Measurements from ENCODE around the gene KAT14. TPM values are rescaled to one million over a fixed set of nuclear protein-coding genes. Genes with fewer than 3 reads are reported as not detected.
"Not testable (repeated sequence)": the region's sequence is repeated elsewhere in the genome, so short reads cannot be mapped to it uniquely, and the experiment has no call there.

The KAT14 gene
- total and polyA plus RNA-seq, 7 donors = 7.6 to 21.7 (median 12.6) TPM

DNA sequence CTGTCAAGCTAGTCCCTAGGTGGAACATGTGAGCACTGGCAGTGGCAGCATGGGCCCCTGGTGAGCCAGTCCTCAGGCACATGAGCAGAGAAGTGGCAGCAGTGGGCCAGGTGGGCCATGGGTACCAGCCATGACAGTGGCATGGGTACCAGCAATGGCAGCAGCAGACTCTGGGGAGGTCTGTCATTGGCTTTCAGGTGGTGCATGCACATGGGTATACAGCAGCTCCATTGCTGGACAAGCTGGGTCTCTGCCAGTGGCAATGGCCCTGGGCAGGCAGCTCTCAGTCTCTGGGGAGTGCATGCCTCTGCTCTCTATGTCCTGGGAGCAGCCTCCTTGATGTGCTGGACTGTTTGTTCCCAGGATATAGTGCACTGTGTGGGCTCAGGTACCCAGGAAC is 65.3 kb downstream of the KAT14 start:
- Histone ChIP-seq H3K9me3 (peaks cover 0 to 3% (median 0%) of the 10 kb centered on the region in 4 donors), H3K27me3 (no peaks in the 10 kb centered on the region), H3K4me3 (no peak overlapping the region), H3K4me1 (no peaks in the 10 kb centered on the region), H3K27ac (no peak overlapping the region), H3K36me3 (no peaks in the 10 kb centered on the region)
- no peak for DNase-seq
- intact Hi-C loops (cut with DNase I) = no loop called here
- TF ChIP-seq EP300 (IDR thresholded peaks at IDR 0.05) (no peak), POLR2A (IDR thresholded peaks at IDR 0.05) (no peak), CTCF (IDR thresholded peaks at IDR 0.05) (no peak), POLR2AphosphoS5 (IDR thresholded peaks at IDR 0.05) (no peak)

DNA sequence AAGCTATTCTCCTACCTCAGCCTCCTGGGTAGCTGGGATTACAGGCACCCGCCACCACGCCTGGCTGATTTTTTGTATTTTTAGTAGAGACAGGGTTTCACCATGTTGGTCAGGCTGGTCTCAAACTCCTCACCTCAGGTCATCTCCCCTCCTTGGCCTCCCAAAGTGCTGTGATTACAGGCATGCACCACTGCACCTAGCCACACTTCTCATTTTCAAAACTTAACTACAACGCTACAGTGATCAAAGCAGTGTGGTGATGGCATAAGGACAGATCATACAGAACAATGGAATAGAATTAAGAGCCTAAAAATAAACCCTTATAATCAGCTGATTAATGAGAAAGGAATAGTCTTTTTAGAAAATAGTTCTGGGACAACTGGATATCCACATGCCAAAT is 66.0 kb downstream of the KAT14 start:
- intact Hi-C loops (cut with DNase I); H3K4me1 ChIP-seq; H3K36me3 ChIP-seq; DNase-seq; H3K4me3 ChIP-seq; H3K9me3 ChIP-seq; H3K27me3 ChIP-seq; H3K27ac ChIP-seq: not testable (repeated sequence)
- WGBS, 2 donors = 83 to 88% methylated on average over 3 of the region's 3 CpGs

- Histone ChIP-seq H3K4me1 (no peaks in the 10 kb centered on the region), H3K9me3 (no peaks in the 10 kb centered on the region), H3K4me3 (no peak overlapping the region), H3K27ac (no peak overlapping the region), H3K36me3 (no peaks in the 10 kb centered on the region), H3K27me3 (no peaks in the 10 kb centered on the region)
- no peak for TF ChIP-seq CTCF (IDR thresholded peaks at IDR 0.05)
- no peak for TF ChIP-seq POLR2AphosphoS5 (IDR thresholded peaks at IDR 0.05)
- no peak for TF ChIP-seq POLR2A (IDR thresholded peaks at IDR 0.05)
- TF ChIP-seq EP300 (IDR thresholded peaks at IDR 0.05) = no peak
- WGBS, 2 donors = 73 to 86% methylated on average over 2 of the region's 2 CpGs
- DNase-seq = no peak
- intact Hi-C loops (cut with DNase I) = no loop called here
These were observed 75.3 kb downstream of the KAT14 start for GRCh38 chr20:18213002-18213401.

GRCh38 chr20:18215566-18215965 is 77.9 kb downstream of the KAT14 start:
- no peaks in the 10 kb centered on the region for H3K27me3 ChIP-seq
- DNase-seq = no peak
- intact Hi-C loops (cut with DNase I) = no loop called here
- 92 to 93% methylated on average over 5 of the region's 5 CpGs for WGBS, 2 donors
- TF ChIP-seq POLR2A (IDR thresholded peaks at IDR 0.05) = no peak
- no peak for TF ChIP-seq EP300 (IDR thresholded peaks at IDR 0.05)
- no peak for TF ChIP-seq POLR2AphosphoS5 (IDR thresholded peaks at IDR 0.05)
- TF ChIP-seq CTCF (IDR thresholded peaks at IDR 0.05) = no peak
- no peaks in the 10 kb centered on the region for H3K4me1 ChIP-seq
- no peaks in the 10 kb centered on the region for H3K9me3 ChIP-seq
- H3K27ac ChIP-seq = no peak overlapping the region
- no peaks in the 10 kb centered on the region for H3K36me3 ChIP-seq
- no peak overlapping the region for H3K4me3 ChIP-seq

DNA sequence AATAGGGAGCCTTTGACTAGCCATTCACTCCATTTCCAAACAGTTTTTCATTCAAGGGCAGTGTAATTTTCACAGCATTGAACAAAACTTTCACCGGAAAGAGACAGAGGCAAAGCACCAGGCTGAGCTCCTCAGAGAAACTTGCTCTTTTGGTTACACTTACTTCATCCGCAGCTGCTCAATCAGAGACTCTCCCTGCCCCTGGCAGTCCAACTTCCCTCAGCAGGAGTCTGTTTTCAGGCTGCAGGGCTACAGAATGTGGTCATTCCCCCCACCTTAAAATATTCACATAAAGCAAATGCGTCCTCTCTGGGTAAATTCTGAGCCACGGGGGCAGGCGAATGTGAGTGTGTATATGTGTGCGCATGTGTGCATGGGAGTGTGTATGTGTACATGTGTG is 80.6 kb downstream of the KAT14 start:
- TF ChIP-seq POLR2A (IDR thresholded peaks at IDR 0.05) (no peak), EP300 (IDR thresholded peaks at IDR 0.05) (no peak), CTCF (IDR thresholded peaks at IDR 0.05) (no peak), POLR2AphosphoS5 (IDR thresholded peaks at IDR 0.05) (no peak)
- no peak overlapping the region for H3K4me3 ChIP-seq
- 90 to 92% methylated on average over 6 of the region's 6 CpGs for WGBS, 2 donors
- H3K27me3 ChIP-seq = no peaks in the 10 kb centered on the region
- H3K36me3 ChIP-seq = no peaks in the 10 kb centered on the region
- intact Hi-C loops (cut with DNase I) = no loop called here
- DNase-seq = no peak
- no peaks in the 10 kb centered on the region for H3K4me1 ChIP-seq
- H3K27ac ChIP-seq = no peak overlapping the region
- H3K9me3 ChIP-seq = no peaks in the 10 kb centered on the region

All from sigmoid colon (tissue), 7 donors.